OCI-M1 (cell line): Measurements from ENCODE around the gene L2HGDH.

Experiments used
- DNase-seq: peaks from one replicate; lab custom pipeline; 2025; lab: John Stamatoyannopoulos, UW

The L2HGDH gene

GRCh38 chr14:50288146-50288545 lies 23.9 kb downstream of the L2HGDH start:
- no peak for DNase-seq

GRCh38 chr14:50285861-50286260 lies 26.2 kb downstream of the L2HGDH start:
- no peak for DNase-seq

- no peak for DNase-seq
These were observed 39.5 kb downstream of the L2HGDH start for GRCh38 chr14:50272498-50272897.

GRCh38 chr14:50270932-50271331 lies 41.1 kb downstream of the L2HGDH start:
- no peak for DNase-seq

- DNase-seq, result no peak
These were observed 47.0 kb downstream of the L2HGDH start for GRCh38 chr14:50265029-50265428.

DNA sequence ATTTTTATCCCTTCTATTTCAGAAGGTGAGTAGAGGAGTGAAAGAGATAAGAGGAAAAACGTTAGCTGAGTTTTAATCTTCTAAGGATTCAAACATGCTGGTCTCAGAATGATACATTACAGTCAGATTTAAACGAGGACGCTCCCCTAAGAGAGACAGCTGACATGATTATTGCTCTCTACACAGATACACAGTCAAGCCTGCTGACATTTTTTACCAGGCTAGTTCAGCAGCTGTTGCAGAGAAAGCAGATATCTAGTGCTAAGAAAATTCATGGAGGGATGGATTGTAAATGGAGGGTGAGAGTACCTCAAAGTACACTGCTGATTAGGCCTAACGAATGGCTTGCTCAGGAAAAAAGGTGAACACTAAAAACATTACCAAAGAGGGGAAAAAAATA lies 48.7 kb downstream of the L2HGDH start:
- DNase-seq, result no peak

DNA sequence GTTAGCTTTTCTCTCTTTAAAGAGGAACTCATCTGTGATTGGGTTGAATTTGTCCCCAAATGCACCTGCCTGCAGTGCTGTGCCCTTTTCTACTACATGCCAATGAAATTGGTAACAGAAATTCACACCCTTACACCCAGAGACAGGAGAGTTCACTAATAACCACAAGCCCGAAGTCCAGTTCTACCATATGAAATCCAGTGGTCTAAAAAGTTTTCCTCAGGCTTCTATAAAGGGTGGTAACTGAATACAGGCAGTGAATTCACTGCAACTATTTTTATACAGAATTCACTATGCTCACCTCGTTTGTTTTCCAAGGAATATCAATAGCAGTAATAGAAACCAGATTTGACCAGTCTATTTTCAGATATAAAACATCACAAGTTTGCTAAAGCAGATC lies 49.2 kb downstream of the L2HGDH start:
- DNase-seq, result no peak

DNA sequence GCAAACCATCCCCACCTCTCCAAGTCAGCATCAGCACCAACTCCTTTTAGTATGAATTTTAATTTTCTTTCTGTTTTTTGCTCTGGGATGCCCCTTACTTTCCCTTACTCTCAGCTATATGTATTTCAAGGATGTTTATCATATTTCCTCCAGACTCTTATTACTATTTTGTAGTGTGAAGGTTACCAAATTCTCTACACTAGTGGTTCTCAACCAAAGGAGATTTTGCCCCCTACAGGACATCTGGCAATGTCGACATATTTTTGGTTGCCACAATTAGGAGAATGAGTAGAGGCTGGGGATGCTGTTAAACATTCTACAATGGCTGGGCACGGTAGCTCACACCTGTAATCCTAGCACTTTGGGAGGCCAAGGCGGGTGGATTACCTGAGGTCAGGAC lies 51.5 kb downstream of the L2HGDH start:
- peak; percentile 66 for DNase-seq

DNA sequence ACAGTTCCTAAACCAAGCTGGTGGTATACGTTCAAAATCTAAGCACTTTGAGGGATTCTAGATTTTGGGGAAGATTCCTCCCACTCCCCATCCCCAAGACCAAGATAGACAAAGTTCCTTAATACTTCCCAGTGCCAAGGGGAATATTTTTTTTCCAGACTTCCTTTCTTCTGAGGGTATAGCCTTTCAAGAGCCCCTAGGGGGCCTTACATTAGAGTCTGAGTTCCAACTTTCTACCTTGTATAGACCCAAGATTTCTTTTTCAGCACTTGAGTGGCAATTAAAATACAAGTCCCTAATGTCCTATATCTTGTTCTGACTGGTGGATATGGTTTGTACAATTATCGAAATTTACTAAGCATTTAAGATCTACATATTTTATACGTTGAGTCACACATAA lies 52.0 kb downstream of the L2HGDH start:
- peak; percentile 7 for DNase-seq

DNA sequence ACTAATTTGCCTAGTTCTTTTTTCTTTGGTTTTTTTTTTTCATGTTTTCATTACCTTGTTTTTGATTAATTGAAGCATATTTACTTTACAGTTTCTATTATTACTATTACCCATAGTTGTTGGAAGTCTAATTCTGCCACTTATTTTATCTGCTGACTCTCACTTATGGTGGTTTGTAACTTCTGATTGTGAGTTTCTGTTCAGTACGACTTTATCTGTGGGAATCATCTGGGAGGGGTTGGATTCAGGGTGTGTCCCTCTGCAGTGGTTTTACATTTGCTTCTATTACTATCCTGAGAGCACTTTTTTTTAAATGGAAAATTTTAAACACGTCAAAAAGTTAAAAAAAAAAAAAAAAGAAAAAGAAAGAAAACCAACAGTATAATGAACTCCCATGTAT lies 54.3 kb downstream of the L2HGDH start:
- DNase-seq, result peak; percentile 70

DNA sequence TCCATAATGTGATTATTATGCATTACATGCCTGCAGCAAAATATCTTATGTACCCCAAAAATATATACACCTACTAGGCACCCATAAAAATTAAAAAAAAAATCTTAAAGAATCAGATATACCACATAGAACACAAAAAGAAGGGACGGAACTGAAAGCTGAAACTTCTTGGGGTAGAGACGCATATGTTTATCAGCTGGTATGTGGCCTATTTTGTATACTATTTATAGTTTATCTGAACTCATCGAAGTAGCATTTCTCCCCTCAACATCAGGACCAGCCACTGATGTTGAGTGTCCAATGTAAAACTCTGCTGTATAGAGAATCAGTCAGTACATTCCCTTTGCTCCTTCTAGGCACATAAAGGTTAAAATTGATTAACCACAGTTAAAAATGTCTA lies 57.8 kb downstream of the L2HGDH start:
- no peak for DNase-seq

DNA sequence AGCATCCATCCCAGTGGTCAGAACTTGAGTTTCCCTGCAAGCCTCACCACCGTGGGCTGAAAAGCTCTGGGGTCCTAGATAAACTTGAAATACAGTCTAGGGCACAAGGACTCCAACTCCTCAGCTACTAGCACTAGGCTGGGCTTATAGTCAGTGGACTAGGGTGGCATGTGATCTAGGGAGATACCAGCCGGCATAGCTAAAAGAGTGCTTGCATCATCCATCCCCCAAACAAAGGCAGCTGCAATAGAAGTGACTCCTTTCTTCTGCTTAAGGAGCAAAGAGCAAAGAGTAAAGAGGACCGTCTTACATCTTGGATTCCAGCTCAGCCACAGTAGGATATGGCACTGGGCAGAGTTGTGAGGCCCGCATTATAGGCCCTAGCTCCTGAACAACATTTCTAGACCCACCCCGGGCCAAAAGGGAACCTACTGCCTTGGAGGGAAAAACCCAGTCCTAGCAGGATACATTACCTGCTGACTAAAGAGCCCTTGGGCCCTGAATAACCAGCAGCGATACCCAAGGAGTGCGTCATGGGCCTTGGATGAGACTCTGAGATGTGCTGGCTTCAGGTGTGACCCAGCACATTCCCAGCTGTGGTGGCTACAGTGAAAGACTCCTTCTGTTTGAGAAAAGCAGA lies 62.8 kb downstream of the L2HGDH start:
- DNase-seq, result peak; percentile 36

- DNase-seq, result no peak
These were observed 64.8 kb downstream of the L2HGDH start for GRCh38 chr14:50247245-50247644.

DNA sequence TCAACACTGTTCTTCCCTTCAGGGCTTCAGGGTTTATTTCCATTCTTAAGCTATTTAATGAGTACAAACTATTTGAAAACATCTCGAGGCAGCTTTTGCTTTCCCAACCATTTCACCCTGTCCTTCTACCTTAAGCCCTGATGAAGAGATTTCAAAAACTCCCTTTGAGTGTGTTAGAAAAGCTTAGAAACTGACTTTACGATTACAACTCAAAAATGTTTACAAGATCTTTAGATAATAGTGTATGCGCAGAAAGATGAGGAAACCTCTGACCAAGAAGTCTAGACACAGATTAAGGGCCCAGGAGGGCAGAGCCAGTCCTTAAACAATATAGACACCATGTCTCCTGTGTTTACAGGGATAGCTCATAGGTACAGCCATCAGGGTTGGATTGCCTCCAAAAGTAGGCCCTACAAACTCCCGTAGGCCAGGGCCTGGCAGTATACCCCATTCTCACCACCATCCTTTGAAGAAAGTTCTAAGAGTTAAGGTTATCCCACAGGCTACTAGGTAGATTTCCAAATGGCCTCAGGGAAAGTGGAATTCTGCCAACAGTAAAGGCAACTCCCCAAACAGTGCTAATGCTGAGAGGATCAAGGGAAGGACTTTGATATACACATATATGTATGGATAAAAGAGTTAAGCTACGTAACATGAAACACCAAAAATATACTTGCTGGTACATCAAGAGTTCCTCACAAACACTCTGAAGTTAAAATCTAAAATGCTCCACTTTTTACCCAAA lies 69.3 kb downstream of the L2HGDH start:
- DNase-seq, result no peak

DNA sequence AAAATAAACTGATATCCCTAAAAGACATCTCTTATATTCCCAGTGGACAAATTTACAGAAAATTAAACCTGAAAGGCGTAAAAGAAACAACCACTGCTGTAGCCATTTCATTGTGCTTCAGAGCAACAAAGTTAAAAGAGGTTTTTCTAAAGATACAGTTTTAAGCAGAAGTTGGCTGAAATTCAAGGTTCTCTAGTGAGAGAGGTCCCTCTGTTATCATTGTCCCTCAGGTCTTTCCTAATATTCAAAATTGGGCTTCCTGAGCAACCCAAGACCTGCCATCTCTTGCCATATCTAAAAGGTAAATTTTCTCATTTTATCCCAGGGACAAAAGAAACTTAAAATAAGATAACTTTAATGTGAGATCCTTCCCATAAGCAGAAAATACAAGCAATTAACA lies 69.9 kb downstream of the L2HGDH start:
- DNase-seq, result no peak

GRCh38 chr14:50237427-50237826 lies 74.6 kb downstream of the L2HGDH start:
- DNase-seq, result peak; percentile 71

- DNase-seq, result no peak
These were observed 78.1 kb downstream of the L2HGDH start for GRCh38 chr14:50233951-50234250.

DNA sequence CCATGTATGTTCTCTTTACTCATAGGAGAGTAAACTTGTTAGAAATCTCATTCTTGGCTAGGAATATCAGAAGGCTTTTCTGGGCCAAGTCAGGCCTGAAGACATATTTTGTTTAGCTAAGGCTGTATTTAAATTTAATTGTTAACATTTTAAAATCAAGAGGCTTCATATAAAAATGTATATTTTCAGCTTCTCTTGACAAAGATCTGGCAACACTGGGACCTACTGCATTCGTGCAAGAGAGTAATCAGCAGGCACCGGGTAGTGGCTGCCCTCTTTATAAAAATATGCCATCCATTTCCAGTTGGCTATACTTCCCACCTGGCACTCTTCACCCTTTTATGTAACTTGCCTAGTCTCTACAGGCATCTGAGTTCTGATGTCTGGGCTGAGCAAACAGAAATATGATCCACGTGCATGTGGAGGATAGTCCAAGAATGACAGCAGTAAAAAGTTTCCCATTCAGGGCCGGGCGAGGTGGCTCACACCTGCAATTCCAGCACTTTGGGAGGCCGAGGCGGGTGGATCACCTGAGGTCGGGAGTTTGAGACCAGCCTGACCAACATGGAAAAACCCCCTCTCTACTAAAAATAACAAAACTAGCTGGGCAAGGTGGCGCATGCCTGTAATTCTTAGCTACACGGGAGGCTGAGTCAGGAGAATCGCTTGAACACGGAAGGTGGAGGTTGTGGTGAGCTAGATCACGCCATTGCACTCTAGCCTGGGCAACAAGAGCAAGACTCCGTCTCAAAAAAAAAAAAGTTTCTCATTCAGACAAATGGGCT lies 78.7 kb downstream of the L2HGDH start:
- no peak for DNase-seq

- no peak for DNase-seq
These were observed 79.8 kb downstream of the L2HGDH start for GRCh38 chr14:50232276-50232642.

DNA sequence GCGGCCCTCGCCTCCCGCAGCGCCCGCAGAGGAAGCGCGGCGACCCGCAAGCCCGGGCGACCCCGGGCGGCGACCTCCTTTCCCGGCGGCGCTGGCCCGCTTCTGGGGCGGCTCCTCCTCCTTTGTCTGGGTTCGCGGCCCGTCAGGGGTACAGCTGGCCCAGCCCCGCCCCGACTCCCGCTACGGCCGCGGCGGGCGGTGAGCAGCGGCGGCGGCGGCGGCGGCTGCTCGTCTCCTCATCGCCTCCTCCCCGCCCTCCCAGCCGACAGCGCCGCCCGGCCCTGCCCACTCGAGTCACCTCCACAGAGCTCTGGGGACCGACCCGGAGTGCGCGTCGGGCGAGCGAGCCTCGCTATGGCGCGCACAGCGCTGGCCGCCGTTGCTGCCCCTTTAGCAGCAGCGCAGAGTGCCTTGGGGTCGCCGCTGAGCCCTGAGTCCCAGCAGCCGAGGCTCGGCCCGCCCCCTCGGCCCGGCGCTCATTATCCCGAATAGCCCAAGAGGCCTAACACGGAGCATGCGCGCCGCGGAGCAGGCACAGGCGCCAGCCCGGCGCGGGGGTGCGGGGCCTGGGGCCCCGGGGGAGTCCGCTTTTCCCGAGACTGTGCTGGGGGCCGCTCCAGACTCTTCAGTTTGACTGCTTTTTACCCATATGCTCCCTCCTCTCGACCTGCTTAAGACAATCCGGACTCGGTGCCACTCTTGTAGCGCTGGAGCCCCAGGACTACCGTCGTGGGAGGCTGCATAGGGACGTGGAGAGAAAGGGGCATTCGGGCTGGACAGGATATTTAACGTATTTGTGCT lies 80.4 kb downstream of the L2HGDH start, which contains the start of gene SOS2:
Gene SOS2 (minus strand): TSS at position 104 of the 801 bp plus-strand sequence. CDS start 295 bp downstream, outside the sequence.
- peak; percentile 88 for DNase-seq

DNA sequence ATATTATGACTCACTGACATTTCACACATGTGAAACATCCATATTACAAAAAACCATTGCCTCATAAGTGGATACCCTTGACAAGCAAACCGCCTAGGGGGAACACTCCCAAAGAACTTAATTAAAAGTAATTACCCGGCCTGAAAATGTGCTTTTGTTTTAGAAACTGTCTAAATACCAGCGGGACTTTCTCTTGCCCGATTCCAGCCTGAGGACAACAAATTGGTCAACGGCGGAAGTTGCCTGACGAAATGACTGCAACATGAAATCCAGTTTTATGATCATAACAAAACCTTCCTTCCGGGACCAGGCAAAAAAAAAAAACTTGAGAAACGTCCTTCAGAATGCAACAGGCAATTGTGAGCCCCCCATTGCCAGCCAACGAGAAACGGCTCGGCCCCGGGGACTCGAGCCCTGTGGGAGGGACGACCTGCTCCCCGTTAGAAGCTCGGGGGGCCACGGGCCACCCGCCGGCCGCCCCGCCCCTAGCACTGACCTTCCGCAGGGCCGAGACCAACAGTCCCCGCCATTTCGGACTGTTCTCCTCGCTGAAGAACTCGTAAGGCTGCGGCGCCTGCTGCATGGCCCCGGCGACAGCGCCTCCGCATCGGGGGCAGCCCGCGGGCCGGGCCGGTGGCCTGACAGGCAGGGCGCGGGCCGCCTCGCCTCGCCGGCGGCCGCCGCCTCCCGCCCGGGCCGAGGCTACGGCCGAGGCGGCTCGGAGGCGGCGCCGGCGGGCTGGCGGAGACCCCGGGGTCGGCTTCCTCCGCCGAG lies 81.1 kb downstream of the L2HGDH start:
- peak; percentile 68 for DNase-seq

GRCh38 chr14:50230401-50230700 lies 81.7 kb downstream of the L2HGDH start:
- peak; percentile 56 for DNase-seq
